GM06990 (cell line): ENCODE measurements around the gene CLEC19A.

Source experiments
- DNase-seq: peaks from one replicate; pipeline ENCODE4 v3.0.0-alpha.2; 2011; ENCODE audit not compliant: insufficient read length; ENCODE audit errors: extremely low read depth
- H3K27me3 ChIP-seq: replicated peaks from 2 replicates; pipeline ENCODE4 v1.6.0; 2011; ENCODE audit warnings: low read length; ENCODE audit not compliant: control insufficient read depth, insufficient read depth
- H3K36me3 ChIP-seq: 2 replicates; pipeline ENCODE4 v1.5.1; 2011; ENCODE audit warnings: low read length; ENCODE audit not compliant: control insufficient read depth, insufficient read depth
- H3K4me3 ChIP-seq: replicated peaks from 2 replicates; pipeline ENCODE4 v1.5.1; 2011; ENCODE audit warnings: low read depth, mild to moderate bottlenecking, control low read depth, low read length
- CTCF ChIP-seq: IDR thresholded peaks from 2 replicates; pipeline ENCODE4 v1.5.1; 2011; ENCODE audit warnings: low read length, control low read depth, mild to moderate bottlenecking, inconsistent platforms; ENCODE audit not compliant: insufficient read depth, poor library complexity, severe bottlenecking

The CLEC19A gene

GRCh38 chr16:19354371-19354770, 68.8 kb downstream of the CLEC19A start:
- no peak overlapping the region for H3K4me3 ChIP-seq
- no peaks in the 10 kb centered on the region for H3K27me3 ChIP-seq
- DNase-seq: no peak
- TF ChIP-seq CTCF: no peak
- H3K36me3 ChIP-seq: no peaks in the 10 kb centered on the region

GRCh38 chr16:19356024-19356952, 70.8 kb downstream of the CLEC19A start:
- Histone ChIP-seq H3K4me3 (no peak overlapping the region), H3K27me3 (no peaks in the 10 kb centered on the region), H3K36me3 (no peaks in the 10 kb centered on the region)
- TF ChIP-seq CTCF: no peak
- DNase-seq: peak; percentile 28

- DNase-seq: no peak
- no peaks in the 10 kb centered on the region for H3K36me3 ChIP-seq
- no peak for TF ChIP-seq CTCF
- H3K27me3 ChIP-seq: no peaks in the 10 kb centered on the region
- no peak overlapping the region for H3K4me3 ChIP-seq
Observed at GRCh38 chr16:19359556-19359955, 74.0 kb downstream of the CLEC19A start.
